HFF-Myc (cell line): Measurements from ENCODE around the gene BOD1.
A peak's percentile ranks its signal among the peaks of the same experiment; 100 is the strongest.

Source experiments
- DNase-seq: peaks from one replicate; pipeline ENCODE4 v3.0.0-alpha.2; 2011; ENCODE audit warnings: low read depth; ENCODE audit errors: extremely low read depth
- H3K4me3 ChIP-seq: replicated peaks from 2 replicates; pipeline ENCODE4 v1.5.1; 2011; ENCODE audit warnings: low read depth, mild to moderate bottlenecking, control low read depth, low read length
- CTCF ChIP-seq: IDR thresholded peaks from 2 replicates; pipeline ENCODE4 v1.5.1; 2012; ENCODE audit warnings: mild to moderate bottlenecking, low read depth, low read length, control low read depth; ENCODE audit errors: missing control alignments

Gene BOD1

GRCh38 chr5:173620784-173621183, 4.3 kb upstream of the BOD1 start:
- no peak for TF ChIP-seq CTCF
- no peak for DNase-seq
- H3K4me3 ChIP-seq, result no peak overlapping the region

GRCh38 chr5:173618927-173619519, 2.6 kb upstream of the BOD1 start:
- TF ChIP-seq CTCF, result peak; percentile 53
- H3K4me3 ChIP-seq, result no peak overlapping the region
- DNase-seq, result no peak

GRCh38 chr5:173615884-173616576, 420 bp downstream of the BOD1 start:
- TF ChIP-seq CTCF, result peak; percentile 70
- peak overlapping the region; percentile 73 for H3K4me3 ChIP-seq
- peak; percentile 56 for DNase-seq

GRCh38 chr5:173614591-173614990, 1.9 kb downstream of the BOD1 start:
- DNase-seq, result no peak
- no peak for TF ChIP-seq CTCF
- H3K4me3 ChIP-seq, result peak overlapping the region; percentile 73

- DNase-seq, result no peak
- H3K4me3 ChIP-seq, result peak overlapping the region; percentile 73
- no peak for TF ChIP-seq CTCF
Measured at GRCh38 chr5:173613433-173614159, 2.9 kb downstream of the BOD1 start.

- no peak for TF ChIP-seq CTCF
- no peak overlapping the region for H3K4me3 ChIP-seq
- DNase-seq, result no peak
Measured at GRCh38 chr5:173612948-173613347, 3.5 kb downstream of the BOD1 start.
